Activated CD8-positive, alpha-beta T cell treated with anti-CD3 and anti-CD28 coated beads for 36 hours (primary cell): ENCODE data around the gene MRPS9. TPM values are rescaled to one million over a fixed set of nuclear protein-coding genes. Genes with fewer than 3 reads are reported as not detected.

Experiments
- ATAC-seq: fragments of 200-7000 bp; cut with Tn5 transposase; one replicate; pipeline ENCODE4 v1.10.0; 2021; ENCODE audit warnings: mild to moderate bottlenecking, moderate library complexity
- CTCF ChIA-PET: fragments of 350-600 bp; sonication (Branson Sonifier 250); formaldehyde crosslinking; loops from one replicate; lab custom pipeline; 2021; ENCODE audit warnings: antibody characterized with exemption; lab: Charles Lee
- POLR2A ChIA-PET: fragments of 350-600 bp; sonication (Branson Sonifier 250); formaldehyde crosslinking; loops from one replicate; lab custom pipeline; 2021; ENCODE audit warnings: antibody characterized with exemption; lab: Charles Lee
- DNase-seq: peaks from one replicate; pipeline ENCODE4 v3.0.0-alpha.2; 2020
- H3K27ac Mint-ChIP-seq: one replicate; pipeline ENCODE4 v1.8.0; 2021; ENCODE audit warnings: mild to moderate bottlenecking, mixed read lengths
- H3K27me3 Mint-ChIP-seq: one replicate; pipeline ENCODE4 v1.8.0; 2021; ENCODE audit warnings: mixed read lengths
- H3K36me3 Mint-ChIP-seq: one replicate; pipeline ENCODE4 v1.8.0; 2021; ENCODE audit warnings: low read depth, mixed read lengths
- H3K4me1 Mint-ChIP-seq: one replicate; pipeline ENCODE4 v1.8.0; 2021; ENCODE audit warnings: low read depth, mixed read lengths
- H3K4me3 Mint-ChIP-seq: one replicate; pipeline ENCODE4 v1.8.0; 2021; ENCODE audit warnings: mild to moderate bottlenecking, moderate library complexity, mixed read lengths
- H3K9me3 Mint-ChIP-seq: one replicate; pipeline ENCODE4 v1.8.0; 2021; ENCODE audit warnings: mixed read lengths
- intact Hi-C: fragments of 100-400 bp; cut with micrococcal nuclease; formaldehyde crosslinking; loops from one replicate; pipeline ENCODE4 v1.10.0; 2022
- total RNA-seq, 2 experiments: library from RNA; stranded (reverse); gene quantifications; one replicate each; pipeline ENCODE4 v1.2.3, GENCODE V29; 2021
- TF ChIP-seq, protein P1 (sequence below): fragments of 200-600 bp; IDR thresholded peaks from one replicate; pipeline ENCODE4 v1.8.0; 2022; ENCODE audit warnings: antibody characterized with exemption, mild to moderate bottlenecking

The MRPS9 gene
- total RNA-seq, 2 experiments from 2014 or later: 45.1 to 46.9 TPM

DNA sequence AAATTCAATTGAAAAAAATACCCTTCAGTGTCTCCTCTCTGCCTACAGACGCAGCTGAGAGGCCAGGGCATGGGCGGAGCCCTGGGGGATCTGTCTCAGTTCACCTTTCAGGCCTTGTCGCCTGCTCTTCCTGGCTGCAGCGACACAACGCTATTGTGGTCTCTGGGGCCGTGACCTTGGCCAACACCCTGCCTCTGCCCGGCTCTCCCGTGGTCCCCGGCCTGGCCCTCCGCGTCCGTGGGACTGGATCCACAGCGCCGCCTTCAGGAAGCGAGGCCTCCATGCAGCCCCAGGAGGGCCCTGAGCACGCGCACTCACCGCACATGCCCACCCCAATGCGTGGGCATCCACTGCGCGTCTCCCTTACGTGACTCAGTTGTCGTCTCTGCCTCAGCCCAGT is 81.1 kb downstream of the MRPS9 start:
- CTCF ChIA-PET: interaction anchor here (1.8 kb wide), 1 partner anchor 117 kb away, joined by 11 read pairs; no protein-coding TSS in a partner anchor
- peaks cover 5% of the 10 kb centered on the region for H3K4me1 Mint-ChIP-seq
- peaks cover 5% of the 10 kb centered on the region for H3K27me3 Mint-ChIP-seq
- H3K36me3 Mint-ChIP-seq: peaks cover 4% of the 10 kb centered on the region
- no peaks in the 10 kb centered on the region for H3K9me3 Mint-ChIP-seq
- ATAC-seq (peak; percentile 60), DNase-seq (peak; percentile 29)
- intact Hi-C loops: loop anchor here (10.0 kb wide), 1 partner anchor 56 kb away; no protein-coding TSS in a partner anchor
- TF ChIP-seq, protein P1, sequence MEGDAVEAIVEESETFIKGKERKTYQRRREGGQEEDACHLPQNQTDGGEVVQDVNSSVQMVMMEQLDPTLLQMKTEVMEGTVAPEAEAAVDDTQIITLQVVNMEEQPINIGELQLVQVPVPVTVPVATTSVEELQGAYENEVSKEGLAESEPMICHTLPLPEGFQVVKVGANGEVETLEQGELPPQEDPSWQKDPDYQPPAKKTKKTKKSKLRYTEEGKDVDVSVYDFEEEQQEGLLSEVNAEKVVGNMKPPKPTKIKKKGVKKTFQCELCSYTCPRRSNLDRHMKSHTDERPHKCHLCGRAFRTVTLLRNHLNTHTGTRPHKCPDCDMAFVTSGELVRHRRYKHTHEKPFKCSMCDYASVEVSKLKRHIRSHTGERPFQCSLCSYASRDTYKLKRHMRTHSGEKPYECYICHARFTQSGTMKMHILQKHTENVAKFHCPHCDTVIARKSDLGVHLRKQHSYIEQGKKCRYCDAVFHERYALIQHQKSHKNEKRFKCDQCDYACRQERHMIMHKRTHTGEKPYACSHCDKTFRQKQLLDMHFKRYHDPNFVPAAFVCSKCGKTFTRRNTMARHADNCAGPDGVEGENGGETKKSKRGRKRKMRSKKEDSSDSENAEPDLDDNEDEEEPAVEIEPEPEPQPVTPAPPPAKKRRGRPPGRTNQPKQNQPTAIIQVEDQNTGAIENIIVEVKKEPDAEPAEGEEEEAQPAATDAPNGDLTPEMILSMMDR: peak; percentile 36
- POLR2A ChIA-PET: interaction anchor here (1.0 kb wide), 1 partner anchor 44 kb away, joined by 3 read pairs; no protein-coding TSS in a partner anchor
- H3K4me3 Mint-ChIP-seq: no peak overlapping the region
- H3K27ac Mint-ChIP-seq: no peak overlapping the region

- ChIA-PET CTCF (no interaction called here), POLR2A (no interaction called here)
- Mint-ChIP-seq H3K27me3 (peaks cover 11% of the 10 kb centered on the region), H3K4me3 (no peak overlapping the region), H3K27ac (no peak overlapping the region), H3K36me3 (peaks cover 4% of the 10 kb centered on the region), H3K4me1 (peaks cover 5% of the 10 kb centered on the region), H3K9me3 (no peaks in the 10 kb centered on the region)
- intact Hi-C loops: no loop called here
- no peak for ATAC-seq
- DNase-seq: no peak
- TF ChIP-seq, protein P1: no peak
Measured at GRCh38 chr2:105121434-105121833, 83.6 kb downstream of the MRPS9 start.

DNA sequence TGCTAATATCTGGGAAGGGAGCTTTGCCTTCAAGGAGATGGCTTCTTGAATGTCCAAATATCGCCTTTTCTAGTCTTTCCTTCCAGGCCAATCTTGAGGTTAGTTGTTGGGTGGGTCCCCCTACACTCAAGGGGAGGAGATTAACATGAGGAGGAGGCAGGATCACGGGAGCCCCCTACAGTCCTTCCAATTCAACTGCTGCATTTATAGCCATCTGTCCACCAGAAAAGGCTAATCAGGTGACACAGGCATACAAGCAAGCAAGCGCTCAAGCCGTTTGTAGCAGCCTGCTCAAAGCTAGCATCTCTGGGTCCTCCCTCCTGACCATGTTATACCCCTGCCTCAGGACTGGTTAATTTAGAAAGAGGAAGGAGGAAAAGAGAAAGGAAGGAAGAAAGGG is 87.6 kb downstream of the MRPS9 start:
- Mint-ChIP-seq H3K4me1 (peaks cover 21% of the 10 kb centered on the region), H3K27me3 (peaks cover 11% of the 10 kb centered on the region), H3K36me3 (no peaks in the 10 kb centered on the region), H3K4me3 (no peak overlapping the region), H3K27ac (no peak overlapping the region), H3K9me3 (no peaks in the 10 kb centered on the region)
- POLR2A ChIA-PET: no interaction called here
- ATAC-seq (no peak), DNase-seq (no peak)
- CTCF ChIA-PET: interaction anchor here (2.1 to 2.3 kb wide), 3 partner anchors 9 to 111 kb away, joined by 8 to 11 read pairs (median 9); no protein-coding TSS in a partner anchor
- intact Hi-C loops: no loop called here
- TF ChIP-seq, protein P1: no peak

DNA sequence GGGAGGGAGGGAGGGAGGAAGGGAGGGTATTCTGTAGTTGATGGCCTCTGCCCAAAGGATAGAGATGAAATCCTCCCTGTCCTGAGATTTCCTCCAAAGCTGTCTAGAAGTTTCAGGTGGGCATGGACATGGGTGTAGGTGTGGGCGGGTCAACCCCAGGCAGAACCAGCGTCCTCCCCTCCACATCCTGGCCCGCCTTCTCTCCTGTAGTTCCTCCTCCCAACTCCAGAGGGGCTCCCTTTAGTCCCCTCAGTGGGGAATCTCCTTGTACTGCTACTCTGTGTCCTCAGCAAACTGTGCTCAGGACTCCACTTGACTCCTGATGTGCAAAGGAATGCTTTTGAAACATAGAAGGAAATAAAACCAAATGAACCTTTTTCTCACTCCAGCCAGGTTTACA is 88.1 kb downstream of the MRPS9 start:
- ChIA-PET CTCF (interaction anchor here (2.1 kb wide), 1 partner anchor 10 kb away, joined by 11 read pairs; no protein-coding TSS in a partner anchor), POLR2A (no interaction called here)
- DNase-seq (no peak), ATAC-seq (no peak)
- H3K4me1 Mint-ChIP-seq: peaks cover 21% of the 10 kb centered on the region
- no peak overlapping the region for H3K4me3 Mint-ChIP-seq
- H3K9me3 Mint-ChIP-seq: no peaks in the 10 kb centered on the region
- H3K27me3 Mint-ChIP-seq: peaks cover 11% of the 10 kb centered on the region
- intact Hi-C loops: no loop called here
- TF ChIP-seq, protein P1: no peak
- no peaks in the 10 kb centered on the region for H3K36me3 Mint-ChIP-seq
- no peak overlapping the region for H3K27ac Mint-ChIP-seq

- Mint-ChIP-seq H3K27me3 (peaks cover 9% of the 10 kb centered on the region), H3K27ac (no peak overlapping the region), H3K9me3 (no peaks in the 10 kb centered on the region), H3K4me3 (no peak overlapping the region), H3K36me3 (no peaks in the 10 kb centered on the region), H3K4me1 (peaks cover 21% of the 10 kb centered on the region)
- ChIA-PET CTCF (interaction anchor here (2.1 kb wide), 1 partner anchor 10 kb away, joined by 11 read pairs; no protein-coding TSS in a partner anchor), POLR2A (no interaction called here)
- intact Hi-C loops: no loop called here
- TF ChIP-seq, protein P1: no peak
- ATAC-seq: no peak
- no peak for DNase-seq
Measured at GRCh38 chr2:105126336-105126735, 88.5 kb downstream of the MRPS9 start.
